CD4-positive, alpha-beta T cell treated with Interleukin-4 for 1 hour (primary cell): ENCODE measurements around the gene PGAP2.

Source experiments
- DNase-seq, 2 donors: peaks; one replicate each; pipeline ENCODE4 v3.0.0-alpha.2; 2020 to 2022

Gene PGAP2

DNA sequence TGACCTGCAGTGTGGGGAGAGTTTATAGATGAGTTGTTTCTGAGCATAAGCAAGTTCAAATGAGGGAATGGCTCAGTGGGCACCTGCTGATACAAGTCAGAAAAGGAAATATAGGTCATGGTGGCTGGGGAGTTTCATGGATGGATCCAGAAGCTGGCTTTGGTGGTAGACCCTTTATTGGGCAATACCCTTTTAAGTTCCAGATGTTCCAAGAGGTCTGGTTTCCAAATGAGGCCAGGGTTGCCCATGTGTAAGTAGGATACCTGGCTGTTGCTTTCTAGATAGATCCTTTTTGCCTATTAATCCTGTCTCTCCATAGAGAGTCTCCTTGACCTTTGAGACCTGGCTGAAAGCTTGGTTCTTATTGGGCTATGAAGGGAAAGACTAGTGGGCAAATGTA is 49.3 kb downstream of the PGAP2 start:
- no peak for DNase-seq

DNA sequence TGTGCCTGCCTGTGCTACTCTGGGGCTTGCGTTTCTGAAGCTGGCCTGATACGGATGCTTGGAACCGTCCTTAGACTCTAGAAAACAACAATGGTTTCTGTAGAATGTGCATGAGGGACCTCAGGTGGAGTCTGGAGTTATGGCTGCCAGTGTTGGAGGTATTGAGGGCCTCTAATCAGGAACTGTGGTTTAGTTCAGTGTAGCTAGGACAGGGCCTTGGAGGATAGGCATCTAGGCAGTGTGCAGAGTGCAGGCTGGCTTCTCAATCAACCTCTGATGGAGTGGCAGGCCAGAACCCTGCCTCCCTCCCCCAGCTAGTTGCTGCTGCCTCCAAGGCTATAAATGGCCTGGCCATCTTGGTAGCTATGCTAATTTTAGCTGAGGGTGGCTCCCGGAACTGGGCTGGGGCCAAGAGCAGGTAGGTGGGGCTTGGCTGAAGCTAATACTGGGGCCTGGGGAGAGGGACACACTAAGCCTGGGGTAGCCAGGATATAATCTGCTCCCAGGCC is 51.1 kb downstream of the PGAP2 start:
- peak in 1 of 2 donors; percentile 47 for DNase-seq

DNA sequence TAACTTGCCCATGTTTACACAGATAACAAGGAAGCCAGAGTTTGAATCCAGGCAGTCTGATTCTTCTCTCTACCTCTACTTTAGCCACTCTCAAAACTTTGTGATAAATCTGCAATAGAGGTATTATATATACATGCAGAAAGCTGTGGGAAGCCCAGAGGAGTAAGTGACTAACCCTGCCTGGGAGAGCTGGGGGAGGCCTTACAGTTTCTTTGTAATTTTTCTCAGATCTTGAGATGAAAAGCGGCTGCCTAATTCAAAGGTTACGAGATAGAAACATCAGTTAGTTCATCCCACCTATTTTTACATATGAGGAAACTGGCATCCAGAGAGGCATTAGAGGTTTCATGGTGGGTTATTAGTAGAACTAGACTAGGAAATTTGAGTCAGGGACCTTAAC is 52.0 kb downstream of the PGAP2 start:
- DNase-seq, result no peak

DNA sequence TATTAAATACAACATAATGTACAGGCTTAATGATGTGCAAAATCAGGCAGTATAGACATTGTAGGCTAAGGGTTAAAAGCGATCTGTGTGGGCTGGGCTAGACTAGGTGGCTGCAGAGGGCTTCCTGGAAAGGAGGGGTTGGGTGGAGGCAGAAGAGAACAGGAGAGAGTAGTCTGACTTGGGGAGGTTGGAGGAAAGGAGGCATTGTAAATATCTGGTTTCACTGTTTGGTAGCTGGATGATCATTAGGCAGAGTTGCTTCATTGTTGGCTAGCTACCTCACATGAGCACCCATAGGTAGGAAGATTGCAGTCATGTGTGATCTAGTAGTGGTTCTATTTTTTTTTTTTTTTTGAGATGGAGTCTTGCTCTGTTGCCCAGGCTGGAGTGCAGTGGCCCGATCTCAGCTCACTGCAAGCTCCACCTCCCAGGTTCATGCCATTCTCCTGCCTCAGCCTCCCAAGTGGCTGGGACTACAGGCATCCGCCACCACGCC is 52.6 kb downstream of the PGAP2 start:
- peak in 1 of 2 donors; percentile 51 for DNase-seq

DNA sequence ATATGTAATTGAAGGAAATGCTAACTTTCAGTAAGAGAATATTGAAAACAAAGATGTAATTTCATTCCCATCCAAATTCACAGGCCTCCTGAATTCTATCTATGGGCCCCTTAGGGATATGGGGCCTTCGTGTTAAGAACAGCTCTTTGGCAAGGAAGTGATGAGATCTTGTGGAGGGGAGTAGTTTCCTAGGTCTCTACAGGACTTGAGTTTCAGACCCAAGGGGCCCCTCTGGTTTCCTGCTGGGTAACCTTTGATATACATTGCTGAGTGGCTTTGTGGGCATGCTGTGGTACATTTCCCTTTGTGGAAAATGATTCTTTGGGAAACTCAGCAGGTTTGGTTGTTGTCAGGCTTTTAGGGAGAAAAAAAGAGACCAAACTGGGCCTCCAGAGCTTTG is 53.3 kb downstream of the PGAP2 start:
- DNase-seq, result no peak

DNA sequence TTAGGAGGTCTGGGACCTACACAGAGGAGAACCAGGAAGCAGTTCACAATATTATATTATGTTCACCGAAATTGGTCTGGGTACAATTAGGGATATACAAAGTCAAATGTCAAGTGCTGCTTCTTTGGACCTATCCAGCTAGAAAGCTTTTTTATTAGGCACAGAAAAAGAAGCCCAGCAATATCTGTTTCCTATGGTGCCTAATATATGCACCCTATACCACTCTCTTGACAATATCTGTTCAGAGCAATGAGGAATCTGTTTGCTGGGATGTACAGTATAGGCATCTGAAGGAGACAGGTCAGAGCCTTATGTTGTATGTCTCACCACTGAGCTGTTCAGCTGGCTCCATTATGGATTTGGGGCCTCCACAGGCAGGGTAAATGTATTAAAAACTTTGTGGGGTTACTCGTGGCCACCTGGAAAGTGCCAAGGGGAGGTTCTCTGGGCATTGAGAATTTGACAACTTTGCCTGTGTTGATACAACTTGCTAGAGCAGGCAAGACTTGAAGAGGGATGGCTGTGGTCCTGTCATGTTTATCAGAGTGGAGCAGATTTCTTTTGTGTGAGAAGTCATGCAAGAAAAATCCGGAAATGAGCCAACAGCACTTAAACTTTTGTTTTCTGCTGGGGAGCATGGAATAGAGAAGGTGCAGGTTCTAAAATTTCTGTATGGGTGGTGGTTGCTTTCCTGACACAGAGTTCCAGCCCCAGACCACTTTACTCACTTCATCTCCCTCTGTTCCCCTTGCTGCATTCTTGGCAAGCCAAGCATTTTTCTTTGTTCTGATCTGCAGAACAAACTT is 57.2 kb downstream of the PGAP2 start:
- no peak for DNase-seq

DNA sequence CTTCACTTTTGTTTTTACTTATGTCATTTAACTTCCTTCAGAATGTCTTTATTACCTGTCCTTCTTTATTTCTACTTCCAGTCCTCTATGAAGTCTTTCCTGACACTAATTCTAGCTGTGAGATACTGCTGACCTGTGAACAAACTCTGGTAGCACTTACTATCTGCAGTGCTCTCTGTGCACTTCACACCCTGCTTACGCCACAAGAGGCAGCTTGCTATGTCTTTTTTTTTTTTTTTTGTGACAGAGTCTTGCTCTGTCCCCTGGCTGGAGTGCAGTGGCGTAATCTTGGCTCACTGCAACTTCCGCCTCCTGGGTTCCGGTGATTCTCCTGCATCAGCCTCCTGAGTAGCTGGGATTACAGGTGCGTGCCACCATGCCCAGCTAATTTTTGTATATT is 57.8 kb downstream of the PGAP2 start:
- peak in 1 of 2 donors; percentile 46 for DNase-seq

DNA sequence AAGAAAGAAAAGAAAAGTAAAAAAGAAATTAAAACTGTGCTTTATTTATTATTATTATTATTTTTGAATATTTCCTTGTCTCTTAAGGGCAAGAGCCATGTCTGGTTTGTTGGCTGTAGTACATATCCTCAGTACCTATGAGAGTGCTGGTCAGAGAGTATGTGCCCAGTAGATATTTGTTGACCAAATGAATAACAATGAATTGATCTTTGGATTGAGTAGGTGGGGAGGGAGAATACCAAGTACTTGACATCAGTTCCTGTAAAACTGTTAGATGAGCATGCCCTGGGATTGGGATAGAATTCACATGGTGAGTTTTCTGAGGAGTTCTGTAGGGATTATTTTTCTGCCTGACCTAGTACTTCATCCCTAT is 58.5 kb downstream of the PGAP2 start:
- DNase-seq, result no peak

DNA sequence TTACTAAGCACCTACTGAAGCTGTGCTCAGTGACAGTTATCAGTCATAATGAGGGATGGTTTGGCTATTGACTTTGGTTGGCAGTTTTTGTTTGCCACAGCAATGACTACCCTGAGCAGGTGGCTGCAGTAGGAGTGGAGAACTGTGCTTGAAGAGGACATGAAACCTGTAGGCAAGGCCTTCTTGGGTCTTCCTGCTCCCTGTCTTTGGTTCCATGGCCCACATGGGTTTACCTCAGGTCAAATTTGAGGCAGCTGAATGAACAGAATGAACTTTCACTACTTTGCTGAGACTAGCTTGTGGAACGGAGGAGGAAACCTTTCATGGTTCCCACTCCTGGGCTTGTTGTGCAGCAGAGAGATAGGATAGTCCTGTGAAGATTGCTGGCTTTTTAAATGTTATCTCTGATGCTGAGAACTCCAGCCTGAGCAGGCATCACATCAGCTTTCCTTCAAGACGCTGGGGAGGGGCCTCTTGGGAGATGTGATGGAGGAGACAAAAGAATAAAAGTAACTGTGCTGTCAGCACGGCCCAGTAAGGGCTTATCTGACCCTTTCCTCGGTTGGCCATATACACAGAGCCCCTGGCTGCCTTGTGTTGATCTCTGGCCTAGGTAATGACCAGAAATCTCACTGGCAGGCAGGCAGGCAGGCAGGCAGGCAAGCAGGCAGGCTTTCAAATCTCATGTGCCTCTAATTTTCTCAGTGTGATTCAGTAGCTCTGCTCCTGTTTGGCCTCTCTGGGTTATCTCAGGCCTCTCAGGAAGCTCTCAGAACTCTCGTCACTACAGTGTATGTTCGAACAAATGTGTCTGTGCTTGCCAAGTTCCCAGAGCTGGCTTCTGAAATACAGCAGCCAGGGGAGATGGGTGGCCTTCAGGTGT is 59.1 kb downstream of the PGAP2 start:
- no peak for DNase-seq

DNA sequence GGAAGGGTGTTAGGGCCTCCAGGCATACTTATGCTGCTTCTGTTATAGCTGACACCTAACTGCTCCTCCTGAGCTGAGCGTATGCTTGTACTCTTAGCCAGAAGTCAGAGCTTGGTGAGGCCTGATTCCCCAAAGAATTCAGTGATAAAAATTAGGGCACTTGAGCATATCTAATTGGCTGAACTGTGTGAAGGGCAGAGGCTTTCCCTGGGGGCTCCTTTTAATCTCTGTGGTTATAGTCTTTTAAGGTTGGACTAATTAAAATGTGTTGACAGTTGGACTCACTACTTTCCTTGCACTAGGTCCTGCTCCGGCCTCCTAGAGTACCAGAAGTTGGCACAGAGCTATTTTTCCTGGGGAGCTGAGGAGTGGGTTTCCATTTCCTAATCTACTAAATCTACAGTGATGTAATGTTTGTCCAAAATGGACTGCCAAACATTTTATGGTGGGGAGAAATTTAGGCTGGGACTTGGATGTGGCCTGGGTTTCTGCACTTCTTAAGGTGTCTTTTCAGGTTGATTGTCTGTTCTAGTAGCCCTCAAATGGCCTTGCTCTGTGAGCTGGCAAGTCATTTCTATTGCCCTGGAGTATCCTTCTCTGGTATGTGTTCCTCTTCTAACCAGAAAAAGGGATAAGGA is 65.5 kb downstream of the PGAP2 start:
- no peak for DNase-seq
